ENCODE data around the gene EHD1. TPM values are rescaled to one million over a fixed set of nuclear protein-coding genes. Genes with fewer than 3 reads are reported as not detected.

EHD1 gene
- total and polyA plus RNA-seq, 3 donors from 2014 or later = 230 to 455 (median 328) TPM

DNA sequence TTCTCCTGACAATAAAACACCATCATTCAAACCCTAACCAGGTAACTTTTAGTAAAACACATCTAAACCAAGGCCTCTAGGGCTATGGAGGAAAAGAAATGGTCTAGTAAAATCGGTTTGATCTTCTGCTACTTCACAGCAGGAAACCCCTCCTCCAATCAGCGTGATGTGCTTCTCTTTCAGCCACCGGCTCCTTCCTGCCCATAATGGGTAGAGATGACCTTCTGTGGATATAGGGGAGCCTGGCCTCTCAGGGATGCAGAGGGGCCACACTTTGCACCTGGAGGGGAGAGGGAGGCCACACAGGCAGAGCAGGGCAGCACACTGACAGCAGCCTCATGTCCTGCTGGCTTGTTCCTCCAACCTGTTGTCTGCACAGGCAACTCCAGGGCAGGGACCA is 6.9 kb downstream of the EHD1 start:
- H3K4me3 ChIP-seq = no peak overlapping the region
- no peak overlapping the region for H3K27ac ChIP-seq
- no peaks in the 10 kb centered on the region for H3K36me3 ChIP-seq (ENCODE audit: low read depth, missing control alignments)
- H3K9me3 ChIP-seq = no peaks in the 10 kb centered on the region
- TF ChIP-seq, protein P1, sequence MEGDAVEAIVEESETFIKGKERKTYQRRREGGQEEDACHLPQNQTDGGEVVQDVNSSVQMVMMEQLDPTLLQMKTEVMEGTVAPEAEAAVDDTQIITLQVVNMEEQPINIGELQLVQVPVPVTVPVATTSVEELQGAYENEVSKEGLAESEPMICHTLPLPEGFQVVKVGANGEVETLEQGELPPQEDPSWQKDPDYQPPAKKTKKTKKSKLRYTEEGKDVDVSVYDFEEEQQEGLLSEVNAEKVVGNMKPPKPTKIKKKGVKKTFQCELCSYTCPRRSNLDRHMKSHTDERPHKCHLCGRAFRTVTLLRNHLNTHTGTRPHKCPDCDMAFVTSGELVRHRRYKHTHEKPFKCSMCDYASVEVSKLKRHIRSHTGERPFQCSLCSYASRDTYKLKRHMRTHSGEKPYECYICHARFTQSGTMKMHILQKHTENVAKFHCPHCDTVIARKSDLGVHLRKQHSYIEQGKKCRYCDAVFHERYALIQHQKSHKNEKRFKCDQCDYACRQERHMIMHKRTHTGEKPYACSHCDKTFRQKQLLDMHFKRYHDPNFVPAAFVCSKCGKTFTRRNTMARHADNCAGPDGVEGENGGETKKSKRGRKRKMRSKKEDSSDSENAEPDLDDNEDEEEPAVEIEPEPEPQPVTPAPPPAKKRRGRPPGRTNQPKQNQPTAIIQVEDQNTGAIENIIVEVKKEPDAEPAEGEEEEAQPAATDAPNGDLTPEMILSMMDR (IDR thresholded peaks at IDR 0.05) = no peak
- no peak for TF ChIP-seq POLR2A (IDR thresholded peaks at IDR 0.05)
- no peak for DNase-seq
- intact Hi-C loops (cut with DNase I; ENCODE audit: low total_unique reads) = no loop called here
- peaks cover 37% of the 10 kb centered on the region for H3K4me1 ChIP-seq
- no peaks in the 10 kb centered on the region for H3K27me3 ChIP-seq
- WGBS, 2 donors = 56 to 75% methylated on average over 3 of the region's 3 CpGs

DNA sequence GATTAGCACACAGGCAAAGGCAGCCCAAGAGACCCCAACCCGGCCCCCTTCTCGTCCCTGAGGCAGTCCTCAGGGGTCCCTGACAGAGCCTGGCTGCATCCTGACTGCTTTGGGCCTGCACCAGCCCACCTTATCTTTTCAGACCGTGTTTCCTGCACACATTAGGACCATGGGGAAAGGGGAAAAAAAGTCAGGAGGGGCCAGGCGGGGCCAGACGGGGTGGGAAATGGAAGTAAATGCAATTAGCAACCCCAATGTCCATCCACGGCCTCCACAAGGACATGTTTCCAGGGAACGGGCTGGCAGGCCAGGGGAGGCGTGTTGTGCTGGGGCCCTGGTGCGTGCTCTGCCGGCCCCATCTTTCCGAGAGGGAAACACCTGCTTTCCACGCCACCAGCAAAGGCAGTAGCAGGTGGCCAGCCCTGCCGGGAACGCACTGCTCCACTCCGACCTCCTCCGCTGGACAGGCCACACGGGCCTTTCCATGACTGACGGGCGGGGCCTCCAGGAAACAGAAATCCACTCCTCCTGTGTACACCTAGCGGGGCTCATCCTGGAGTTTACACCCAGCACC is 7.4 kb downstream of the EHD1 start:
- no peaks in the 10 kb centered on the region for H3K9me3 ChIP-seq
- WGBS, 2 donors = 54 to 67% methylated on average over 17 to 20 of the region's 20 CpGs
- DNase-seq = no peak
- H3K27ac ChIP-seq = peak overlapping the region in 1 of 2 donors; percentile 17
- H3K4me1 ChIP-seq = peaks cover 32% of the 10 kb centered on the region
- TF ChIP-seq, protein P1 (IDR thresholded peaks at IDR 0.05) = no peak
- TF ChIP-seq POLR2A (IDR thresholded peaks at IDR 0.05) = no peak
- no peaks in the 10 kb centered on the region for H3K36me3 ChIP-seq (ENCODE audit: low read depth, missing control alignments)
- intact Hi-C loops (cut with DNase I; ENCODE audit: low total_unique reads) = no loop called here
- no peaks in the 10 kb centered on the region for H3K27me3 ChIP-seq
- no peak overlapping the region for H3K4me3 ChIP-seq

DNA sequence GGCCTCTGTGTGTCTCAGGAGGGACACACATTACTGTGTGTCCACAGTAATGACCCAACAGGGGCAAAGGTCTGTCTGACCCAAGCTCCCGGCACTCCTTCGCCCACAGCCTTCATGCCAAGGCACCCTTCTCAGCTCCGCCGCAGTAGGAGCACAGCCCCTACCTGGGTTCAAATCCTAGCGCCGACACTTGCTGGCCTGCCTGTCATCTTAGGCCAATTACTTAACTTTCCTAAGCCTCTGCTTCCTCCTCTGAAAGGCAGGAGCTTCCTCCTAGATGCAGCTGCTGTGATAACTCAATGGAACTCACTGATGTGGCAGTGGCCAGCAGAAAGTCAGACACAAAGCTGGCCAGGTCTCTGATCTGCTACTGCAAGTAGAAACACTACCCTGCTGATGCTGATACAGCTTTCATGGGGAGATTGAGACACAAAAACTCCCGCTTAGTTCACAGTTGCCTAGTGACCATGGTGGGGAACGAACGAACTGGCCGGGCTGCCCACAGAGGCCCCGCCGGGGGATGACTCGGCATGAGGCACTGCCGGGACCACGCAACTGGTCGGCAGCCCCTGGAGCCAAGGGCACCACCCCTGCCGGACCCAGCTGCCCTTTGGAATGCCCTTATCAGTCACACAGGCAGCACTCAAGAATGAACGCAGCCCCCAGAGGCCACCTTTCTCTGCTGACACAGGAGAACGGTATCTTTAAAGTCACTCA is 8.1 kb downstream of the EHD1 start:
- intact Hi-C loops (cut with DNase I; ENCODE audit: low total_unique reads) = no loop called here
- H3K36me3 ChIP-seq (ENCODE audit: low read depth, missing control alignments) = no peaks in the 10 kb centered on the region
- H3K27me3 ChIP-seq = no peaks in the 10 kb centered on the region
- WGBS, 2 donors = 45 to 50% methylated on average over 11 to 19 of the region's 19 CpGs
- H3K9me3 ChIP-seq = no peaks in the 10 kb centered on the region
- peak overlapping the region in 1 of 2 donors; percentile 17 for H3K27ac ChIP-seq
- no peak for DNase-seq
- H3K4me1 ChIP-seq = peaks cover 27% of the 10 kb centered on the region
- H3K4me3 ChIP-seq = no peak overlapping the region
- TF ChIP-seq POLR2A (IDR thresholded peaks at IDR 0.05) = no peak
- TF ChIP-seq, protein P1 (IDR thresholded peaks at IDR 0.05) = no peak

DNA sequence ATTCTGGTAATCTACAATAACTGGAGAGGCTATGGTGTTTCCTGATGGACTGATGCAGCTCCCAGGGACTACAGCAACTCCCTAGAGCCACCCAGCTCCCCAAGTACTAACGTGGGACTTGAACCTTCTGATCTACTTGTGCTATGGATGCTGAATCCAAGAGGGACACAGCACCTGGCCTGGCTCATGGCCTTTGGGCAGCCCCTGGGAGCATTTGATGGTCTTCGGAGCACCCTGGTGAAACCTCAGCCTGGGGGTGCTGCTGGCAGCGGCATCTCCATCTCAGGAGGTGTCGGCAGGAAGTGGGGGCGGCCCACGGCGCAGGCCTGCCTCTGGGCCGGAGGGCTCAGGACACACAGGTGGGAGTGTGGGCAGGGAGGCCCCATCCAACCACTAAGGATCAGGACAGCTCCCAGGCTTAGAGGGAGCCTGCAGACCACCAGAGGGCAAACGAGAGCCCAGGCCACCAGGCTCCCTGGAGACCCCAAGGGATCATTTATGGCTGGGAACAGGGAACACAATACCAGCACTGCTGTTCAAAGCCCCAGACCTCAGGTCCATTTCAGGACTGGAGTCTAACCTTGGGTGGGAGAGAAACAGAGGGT is 8.7 kb downstream of the EHD1 start:
- H3K4me3 ChIP-seq = no peak overlapping the region
- no peaks in the 10 kb centered on the region for H3K27me3 ChIP-seq
- no peaks in the 10 kb centered on the region for H3K9me3 ChIP-seq
- peaks cover 34% of the 10 kb centered on the region for H3K4me1 ChIP-seq
- no peaks in the 10 kb centered on the region for H3K36me3 ChIP-seq (ENCODE audit: low read depth, missing control alignments)
- intact Hi-C loops (cut with DNase I; ENCODE audit: low total_unique reads) = no loop called here
- 69% methylated on average over 9 of the region's 9 CpGs; no CpG with 5 or more reads in 1 of the 2 donors for WGBS, 2 donors
- no peak for DNase-seq
- TF ChIP-seq, protein P1 (IDR thresholded peaks at IDR 0.05) = no peak
- no peak for TF ChIP-seq POLR2A (IDR thresholded peaks at IDR 0.05)
- H3K27ac ChIP-seq = peak overlapping the region in 1 of 2 donors; percentile 17

Measured in testis (tissue), 3 donors.